ENCODE data around the gene UBE4B. TPM values are rescaled to one million over a fixed set of nuclear protein-coding genes. Genes with fewer than 3 reads are reported as not detected.
"Not testable (repeated sequence)": the region's sequence is repeated elsewhere in the genome, so short reads cannot be mapped to it uniquely, and the experiment has no call there.

Gene UBE4B
- total RNA-seq, 1 donor from 2014 or later, result 80.3 TPM

- intact Hi-C loops (cut with micrococcal nuclease), result no loop called here
- no peak for TF ChIP-seq CTCF (IDR thresholded peaks at IDR 0.05; ENCODE audit: borderline replicate concordance)
- no peaks in the 10 kb centered on the region for H3K9me3 ChIP-seq (replicated peaks)
- peaks cover 73% of the 10 kb centered on the region for H3K4me1 ChIP-seq
- H3K4me3 ChIP-seq, result no peak overlapping the region
- H3K27ac ChIP-seq (replicated peaks), result peak overlapping the region; percentile 95
- no peaks in the 10 kb centered on the region for H3K27me3 ChIP-seq (ENCODE audit: low read depth)
- no peaks in the 10 kb centered on the region for H3K36me3 ChIP-seq
- no peak for DNase-seq
Measured at GRCh38 chr1:10065344-10065685, 32.6 kb downstream of the UBE4B start.

GRCh38 chr1:10065760-10066159, 33.0 kb downstream of the UBE4B start:
- H3K4me1 ChIP-seq, result peaks cover 69% of the 10 kb centered on the region
- no peak for DNase-seq
- intact Hi-C loops (cut with micrococcal nuclease), result no loop called here
- peak overlapping the region; percentile 95 for H3K27ac ChIP-seq (replicated peaks)
- no peak for TF ChIP-seq CTCF (IDR thresholded peaks at IDR 0.05; ENCODE audit: borderline replicate concordance)
- no peaks in the 10 kb centered on the region for H3K9me3 ChIP-seq (replicated peaks)
- no peak overlapping the region for H3K4me3 ChIP-seq
- no peaks in the 10 kb centered on the region for H3K36me3 ChIP-seq
- H3K27me3 ChIP-seq (ENCODE audit: low read depth), result no peaks in the 10 kb centered on the region

- no peaks in the 10 kb centered on the region for H3K9me3 ChIP-seq (replicated peaks)
- H3K4me1 ChIP-seq, result peaks cover 64% of the 10 kb centered on the region
- no peak overlapping the region for H3K4me3 ChIP-seq
- DNase-seq, result no peak
- intact Hi-C loops (cut with micrococcal nuclease), result no loop called here
- TF ChIP-seq CTCF (IDR thresholded peaks at IDR 0.05; ENCODE audit: borderline replicate concordance), result no peak
- peak overlapping the region; percentile 95 for H3K27ac ChIP-seq (replicated peaks)
- H3K27me3 ChIP-seq (ENCODE audit: low read depth), result no peaks in the 10 kb centered on the region
- H3K36me3 ChIP-seq, result peaks cover 4% of the 10 kb centered on the region
Measured at GRCh38 chr1:10068605-10069294, 36.0 kb downstream of the UBE4B start.

- Histone ChIP-seq H3K27ac (replicated peaks) (peak overlapping the region; percentile 95), H3K4me3 (no peak overlapping the region), H3K27me3 (ENCODE audit: low read depth) (no peaks in the 10 kb centered on the region), H3K9me3 (replicated peaks) (no peaks in the 10 kb centered on the region), H3K36me3 (peaks cover 4% of the 10 kb centered on the region), H3K4me1 (peaks cover 61% of the 10 kb centered on the region)
- intact Hi-C loops (cut with micrococcal nuclease), result no loop called here
- no peak for DNase-seq
- TF ChIP-seq CTCF (IDR thresholded peaks at IDR 0.05; ENCODE audit: borderline replicate concordance), result no peak
Measured at GRCh38 chr1:10070206-10070605, 37.4 kb downstream of the UBE4B start.

GRCh38 chr1:10071640-10072039, 38.9 kb downstream of the UBE4B start:
- intact Hi-C loops (cut with micrococcal nuclease), result no loop called here
- Histone ChIP-seq H3K36me3 (peaks cover 4% of the 10 kb centered on the region), H3K9me3 (replicated peaks) (no peaks in the 10 kb centered on the region), H3K27ac (replicated peaks) (no peak overlapping the region), H3K4me1 (peaks cover 50% of the 10 kb centered on the region), H3K4me3 (no peak overlapping the region), H3K27me3 (ENCODE audit: low read depth) (no peaks in the 10 kb centered on the region)
- no peak for TF ChIP-seq CTCF (IDR thresholded peaks at IDR 0.05; ENCODE audit: borderline replicate concordance)
- no peak for DNase-seq

- H3K27me3 ChIP-seq (ENCODE audit: low read depth); intact Hi-C loops (cut with micrococcal nuclease); H3K36me3 ChIP-seq; H3K27ac ChIP-seq (replicated peaks); H3K4me3 ChIP-seq; H3K9me3 ChIP-seq (replicated peaks); DNase-seq: not testable (repeated sequence)
- peaks cover 33% of the 10 kb centered on the region for H3K4me1 ChIP-seq
Measured at GRCh38 chr1:10073371-10073770, 40.6 kb downstream of the UBE4B start.
